HK-2 (cell line): Measurements from ENCODE around the gene ESCO1.
"Not testable (repeated sequence)": the region's sequence is repeated elsewhere in the genome, so short reads cannot be mapped to it uniquely, and the experiment has no call there.

ENCODE experiments used
- DNase-seq: peaks from one replicate; pipeline ENCODE4 v3.0.0-alpha.2; 2018; ENCODE audit not compliant: unreplicated experiment

ESCO1 gene, protein sequence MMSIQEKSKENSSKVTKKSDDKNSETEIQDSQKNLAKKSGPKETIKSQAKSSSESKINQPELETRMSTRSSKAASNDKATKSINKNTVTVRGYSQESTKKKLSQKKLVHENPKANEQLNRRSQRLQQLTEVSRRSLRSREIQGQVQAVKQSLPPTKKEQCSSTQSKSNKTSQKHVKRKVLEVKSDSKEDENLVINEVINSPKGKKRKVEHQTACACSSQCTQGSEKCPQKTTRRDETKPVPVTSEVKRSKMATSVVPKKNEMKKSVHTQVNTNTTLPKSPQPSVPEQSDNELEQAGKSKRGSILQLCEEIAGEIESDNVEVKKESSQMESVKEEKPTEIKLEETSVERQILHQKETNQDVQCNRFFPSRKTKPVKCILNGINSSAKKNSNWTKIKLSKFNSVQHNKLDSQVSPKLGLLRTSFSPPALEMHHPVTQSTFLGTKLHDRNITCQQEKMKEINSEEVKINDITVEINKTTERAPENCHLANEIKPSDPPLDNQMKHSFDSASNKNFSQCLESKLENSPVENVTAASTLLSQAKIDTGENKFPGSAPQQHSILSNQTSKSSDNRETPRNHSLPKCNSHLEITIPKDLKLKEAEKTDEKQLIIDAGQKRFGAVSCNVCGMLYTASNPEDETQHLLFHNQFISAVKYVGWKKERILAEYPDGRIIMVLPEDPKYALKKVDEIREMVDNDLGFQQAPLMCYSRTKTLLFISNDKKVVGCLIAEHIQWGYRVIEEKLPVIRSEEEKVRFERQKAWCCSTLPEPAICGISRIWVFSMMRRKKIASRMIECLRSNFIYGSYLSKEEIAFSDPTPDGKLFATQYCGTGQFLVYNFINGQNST

DNA sequence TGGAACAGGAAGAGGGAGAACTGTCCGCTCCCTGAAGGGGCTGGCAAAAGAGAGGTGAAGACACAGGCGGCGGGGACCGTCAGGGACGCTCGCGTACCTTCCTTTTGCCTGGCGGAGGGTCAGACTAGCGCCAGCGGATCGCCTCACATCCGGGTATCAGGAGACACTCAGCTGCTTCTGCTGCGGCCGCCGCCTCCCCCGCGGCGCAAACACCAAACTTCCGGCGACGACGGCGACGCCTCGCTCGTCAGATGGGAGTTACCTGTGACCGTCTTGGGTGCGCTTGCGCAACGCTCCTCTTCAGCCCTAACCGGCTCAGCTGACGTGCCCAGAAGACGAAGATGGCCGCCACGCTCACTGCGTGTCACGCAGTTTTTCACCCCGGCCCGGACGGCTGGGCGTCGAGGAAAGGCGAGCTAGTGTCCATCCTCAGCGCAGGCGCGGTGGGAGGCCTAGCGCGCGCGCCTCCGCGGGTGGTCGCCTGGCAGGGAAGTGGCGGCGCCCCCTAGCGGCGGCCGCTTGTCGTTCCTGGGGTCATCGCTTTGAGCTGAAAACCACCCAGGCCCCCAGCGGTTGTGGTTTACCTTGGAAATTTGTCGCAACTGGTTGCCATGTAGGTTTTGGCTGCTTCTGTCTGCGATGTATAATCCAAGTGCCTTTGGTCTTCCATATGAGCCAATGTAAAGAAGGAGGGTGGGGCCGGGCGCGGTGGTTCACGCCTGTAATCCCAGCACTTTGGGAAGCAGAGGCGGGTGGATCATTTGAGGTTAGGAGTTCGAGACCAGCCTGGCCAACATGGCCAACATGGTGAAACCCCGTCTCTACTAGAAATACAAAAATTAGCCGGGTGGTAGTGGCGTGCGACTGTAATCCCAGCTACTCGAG, at the start of gene ESCO1:
Gene ESCO1 (minus strand): TSS at position 179 of the 885 bp plus-strand sequence. CDS start 25,861 bp downstream, outside the sequence.
- peak; percentile 94 for DNase-seq

DNA sequence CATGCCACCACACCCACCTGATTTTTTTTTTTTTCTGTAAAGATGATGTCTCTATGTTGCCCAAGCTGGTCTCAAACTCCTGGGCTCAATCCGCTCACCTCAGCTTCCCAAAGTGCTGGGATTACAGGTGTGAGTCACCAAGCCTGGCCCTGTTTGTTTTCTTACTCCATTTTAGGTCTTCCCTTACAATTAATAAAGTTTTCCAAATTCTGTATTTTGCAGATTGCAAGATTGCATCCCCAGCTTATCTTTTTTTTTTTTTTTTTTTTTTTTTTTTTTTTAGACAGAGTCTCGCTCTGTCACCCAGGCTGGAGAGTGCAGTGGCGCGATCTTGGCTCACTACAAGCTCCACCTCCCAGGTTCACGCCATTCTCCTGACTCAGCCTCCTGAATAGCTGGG, 39.9 kb upstream of the ESCO1 start:
- not testable (repeated sequence) for DNase-seq

- DNase-seq, result no peak
Observed at GRCh38 chr18:21638822-21639221, 38.3 kb upstream of the ESCO1 start.

DNA sequence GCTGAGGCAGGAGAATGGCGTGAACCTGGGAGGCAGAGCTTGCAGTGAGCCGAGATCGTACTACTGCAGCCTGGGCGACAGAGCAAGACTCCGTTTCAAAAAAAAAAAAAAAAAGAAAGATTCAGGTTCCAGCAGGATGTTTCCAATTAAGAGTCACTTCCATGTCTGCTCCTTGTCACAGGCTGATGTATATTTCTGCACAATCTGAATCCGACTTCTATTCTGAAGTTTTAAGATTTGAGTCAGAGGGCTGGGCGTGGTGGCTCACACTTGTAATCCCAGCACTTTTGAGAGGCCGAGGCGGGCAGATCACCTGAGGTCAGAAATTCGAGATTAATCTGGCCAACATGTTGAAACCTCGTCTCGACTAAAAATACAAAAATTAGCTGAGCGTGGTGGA, 36.3 kb upstream of the ESCO1 start:
- DNase-seq, result no peak

GRCh38 chr18:21634588-21635199, 34.2 kb upstream of the ESCO1 start:
- DNase-seq, result no peak

DNA sequence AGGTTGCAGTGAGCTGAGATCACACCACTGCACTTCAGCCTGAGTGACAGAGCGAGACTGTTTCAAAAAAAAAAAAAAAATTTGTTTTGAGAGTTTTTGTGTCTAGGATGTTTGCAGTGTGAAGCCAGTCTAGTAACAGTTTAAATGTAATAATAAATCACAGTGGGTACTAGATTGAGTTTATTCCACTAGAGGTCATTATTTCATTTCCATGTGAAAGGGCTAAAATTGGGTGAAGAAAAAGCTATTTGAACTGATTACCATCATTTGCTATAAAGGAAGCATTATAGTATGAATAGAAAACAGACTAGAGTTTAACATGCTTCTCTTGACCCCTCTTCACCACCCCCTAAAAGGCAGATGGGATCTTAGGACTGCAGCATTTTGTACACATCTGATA, 31.9 kb upstream of the ESCO1 start:
- no peak for DNase-seq

DNA sequence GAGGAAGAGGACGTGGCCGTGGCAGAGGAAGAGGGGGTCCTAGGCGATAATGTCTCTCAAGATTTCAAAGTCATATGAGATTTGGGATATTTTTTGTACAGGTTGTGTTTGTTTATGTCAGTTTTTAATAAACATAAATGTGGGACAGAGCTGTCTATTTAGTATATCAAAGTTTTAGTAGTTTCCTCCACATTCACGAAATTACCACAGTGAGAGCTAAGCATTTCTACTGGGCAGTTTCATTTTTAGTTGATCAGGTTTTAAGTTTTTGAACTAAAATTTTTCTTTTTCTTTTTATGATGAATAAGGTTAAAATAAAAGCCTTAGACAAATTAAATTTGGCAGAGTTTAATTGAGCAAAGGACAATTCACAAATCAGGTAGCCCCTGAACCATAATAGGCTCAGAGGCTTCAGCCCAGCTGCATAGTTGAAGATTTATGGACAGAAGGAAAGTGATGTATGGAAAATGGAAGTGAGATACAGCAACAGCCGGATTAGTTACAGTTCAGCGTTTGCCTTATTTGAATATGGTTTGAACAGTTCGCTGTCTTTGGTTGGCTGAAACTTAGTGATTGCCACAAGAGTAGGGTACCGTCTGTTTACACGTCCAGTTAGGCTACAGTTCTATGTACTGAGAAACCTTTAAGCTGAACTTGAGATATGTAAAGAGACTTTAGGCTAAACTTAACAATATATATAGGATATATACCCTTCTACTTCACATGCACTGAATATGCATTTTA, 28.8 kb upstream of the ESCO1 start:
- no peak for DNase-seq

DNA sequence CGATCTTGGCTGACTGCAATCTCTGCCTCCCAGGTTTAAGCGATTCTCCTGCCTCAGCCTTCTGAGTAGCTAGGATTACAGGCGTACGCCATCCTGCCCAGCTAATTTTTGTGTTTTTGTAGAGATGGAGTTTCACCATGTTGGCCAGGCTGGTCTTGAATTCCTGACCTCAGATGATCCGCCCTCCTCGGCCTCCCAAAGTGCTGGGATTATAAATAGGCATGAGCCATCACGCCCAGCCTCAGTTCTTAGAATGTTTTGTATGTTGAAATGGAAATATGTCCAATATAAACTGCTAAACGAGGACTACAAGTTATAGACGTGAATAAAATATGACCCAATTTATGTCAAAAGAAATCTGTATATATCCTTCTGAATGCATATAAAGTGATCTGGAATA, 21.1 kb upstream of the ESCO1 start:
- not testable (repeated sequence) for DNase-seq

DNA sequence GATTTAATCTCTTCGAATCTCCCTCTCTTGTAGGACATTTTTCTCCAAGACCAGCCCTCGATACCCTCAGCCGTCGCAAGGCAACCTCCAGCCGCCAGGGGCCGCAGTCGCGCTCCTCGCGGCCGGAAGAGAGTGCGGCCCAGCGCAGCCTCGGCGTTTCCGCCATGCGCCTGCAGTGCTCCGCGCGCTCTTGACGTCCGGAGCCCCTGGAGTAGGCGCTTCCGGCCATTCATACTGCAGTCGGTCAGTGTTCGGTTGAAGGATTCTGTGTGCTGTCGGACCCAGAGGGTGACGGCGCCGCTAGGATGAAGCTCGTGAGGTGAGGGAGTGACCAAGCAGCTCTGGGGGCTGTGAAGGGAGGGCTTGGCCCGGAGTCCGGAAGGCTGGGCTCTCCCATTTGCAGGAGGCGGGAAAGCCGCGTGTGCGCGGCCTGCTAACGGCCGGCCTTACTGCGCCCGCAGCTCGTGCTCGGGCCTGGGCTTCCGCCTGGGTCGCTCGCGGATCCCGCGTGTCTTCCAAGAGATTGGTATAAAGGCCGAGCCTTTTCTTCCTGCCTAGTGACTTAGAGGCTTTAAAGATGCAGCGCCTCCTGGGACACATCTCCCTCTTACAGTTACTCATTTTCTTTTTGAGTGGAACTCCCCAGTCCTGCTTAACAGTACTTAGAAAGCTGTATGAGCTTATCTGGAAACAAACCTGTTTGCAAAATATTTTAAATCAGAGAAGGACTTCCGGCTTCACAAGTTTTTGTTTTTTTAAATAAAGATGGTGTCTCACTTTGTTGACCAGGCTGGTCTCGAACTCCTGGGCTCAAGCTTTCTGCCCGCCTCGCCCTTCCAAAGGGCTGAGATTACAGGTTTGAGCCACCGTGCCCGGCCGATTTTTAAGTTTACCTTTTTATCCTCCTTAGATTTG, 11.9 kb upstream of the ESCO1 start, which contains the start of gene SNRPD1:
Gene SNRPD1 (plus strand): TSS at position 190 of the 915 bp plus-strand sequence. CDS start 116 bp downstream, at position 306.
- peak; percentile 85 for DNase-seq

DNA sequence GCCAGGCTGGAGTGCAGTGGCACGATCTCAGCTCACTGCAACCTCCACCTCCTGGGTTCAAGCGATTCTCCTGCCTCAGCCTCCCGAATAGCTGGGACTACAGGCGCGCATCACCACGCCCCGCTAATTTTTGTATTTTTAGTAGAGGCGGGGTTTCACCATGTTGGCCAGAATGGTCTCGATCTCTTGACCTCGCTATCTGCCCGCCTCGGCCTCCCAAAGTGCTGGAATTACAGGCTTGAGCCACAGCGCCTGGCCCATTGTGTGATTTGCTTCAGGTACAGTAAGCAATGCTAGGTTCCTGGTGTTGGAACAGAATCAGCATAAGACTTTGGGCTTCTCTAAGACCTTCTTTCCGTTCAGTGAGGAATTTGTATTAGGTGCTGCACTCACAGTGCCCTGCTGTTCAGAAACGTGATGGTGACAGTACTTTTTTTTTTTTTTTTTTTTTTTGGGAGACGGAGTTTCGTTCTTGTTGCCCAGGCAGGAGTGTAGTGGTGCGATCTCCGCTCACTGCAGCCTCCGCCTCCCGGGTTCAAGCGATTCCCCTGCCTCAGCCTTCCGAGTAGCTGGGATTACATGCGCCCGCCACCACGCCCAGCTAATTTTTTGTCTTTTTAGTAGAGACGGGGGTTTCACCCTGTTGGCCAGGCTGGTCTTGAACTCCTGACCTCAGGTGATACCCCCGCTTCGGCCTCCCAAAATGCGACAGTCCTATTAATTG, 11.1 kb upstream of the ESCO1 start:
- DNase-seq, result not testable (repeated sequence)

DNA sequence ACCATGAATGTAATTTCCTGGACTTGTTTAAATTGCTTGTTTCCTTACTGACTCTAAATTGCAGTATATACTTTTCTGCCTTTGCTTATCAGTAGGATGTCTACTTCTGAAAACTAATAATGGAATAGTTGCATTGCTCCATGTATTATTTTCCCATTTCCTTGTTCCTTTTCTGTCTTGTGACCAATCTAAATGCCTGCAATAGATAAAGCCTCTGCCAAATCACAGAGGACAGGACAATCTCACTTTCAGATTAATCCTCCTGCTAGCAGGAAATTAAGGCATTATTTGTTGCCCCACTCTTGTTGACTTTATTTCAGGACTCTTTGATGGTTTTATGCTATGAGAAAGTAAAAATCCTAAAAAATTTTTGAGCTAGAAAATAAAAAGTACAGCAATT, 4.7 kb upstream of the ESCO1 start:
- DNase-seq, result no peak

DNA sequence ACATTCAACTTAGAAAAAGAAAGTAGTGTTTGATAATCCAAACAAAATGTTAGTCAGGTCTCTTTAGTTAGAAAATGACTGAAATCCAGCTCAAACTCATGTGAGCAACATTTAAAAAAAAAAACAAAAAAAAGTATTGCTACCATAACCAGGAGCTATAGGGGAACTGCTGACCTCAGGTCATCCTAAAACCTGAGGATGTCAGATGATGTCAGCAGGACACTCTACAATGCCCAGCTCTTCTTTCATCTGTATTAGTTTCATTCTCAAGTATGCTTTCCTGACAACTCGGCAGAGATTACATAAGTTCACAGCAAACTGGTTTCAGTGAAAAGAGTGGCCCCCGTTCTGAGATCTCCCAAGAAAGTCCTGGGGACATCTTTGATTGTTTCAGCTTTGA, 4.2 kb upstream of the ESCO1 start:
- DNase-seq, result no peak

DNA sequence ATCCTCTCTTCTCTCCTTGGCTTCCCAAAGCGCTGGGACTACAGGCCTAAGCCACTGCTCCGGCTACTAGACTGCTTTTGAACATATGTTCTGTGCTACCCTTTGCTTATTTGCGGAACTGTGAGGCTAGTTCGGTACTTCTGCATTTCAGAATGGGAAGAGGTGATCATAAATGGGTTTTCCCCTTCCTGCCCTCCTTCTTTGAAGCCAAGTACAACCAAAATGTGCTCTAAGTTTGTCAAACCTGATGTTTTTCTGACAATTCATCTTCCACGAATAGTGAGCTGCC, 1.7 kb upstream of the ESCO1 start:
- DNase-seq, result no peak

DNA sequence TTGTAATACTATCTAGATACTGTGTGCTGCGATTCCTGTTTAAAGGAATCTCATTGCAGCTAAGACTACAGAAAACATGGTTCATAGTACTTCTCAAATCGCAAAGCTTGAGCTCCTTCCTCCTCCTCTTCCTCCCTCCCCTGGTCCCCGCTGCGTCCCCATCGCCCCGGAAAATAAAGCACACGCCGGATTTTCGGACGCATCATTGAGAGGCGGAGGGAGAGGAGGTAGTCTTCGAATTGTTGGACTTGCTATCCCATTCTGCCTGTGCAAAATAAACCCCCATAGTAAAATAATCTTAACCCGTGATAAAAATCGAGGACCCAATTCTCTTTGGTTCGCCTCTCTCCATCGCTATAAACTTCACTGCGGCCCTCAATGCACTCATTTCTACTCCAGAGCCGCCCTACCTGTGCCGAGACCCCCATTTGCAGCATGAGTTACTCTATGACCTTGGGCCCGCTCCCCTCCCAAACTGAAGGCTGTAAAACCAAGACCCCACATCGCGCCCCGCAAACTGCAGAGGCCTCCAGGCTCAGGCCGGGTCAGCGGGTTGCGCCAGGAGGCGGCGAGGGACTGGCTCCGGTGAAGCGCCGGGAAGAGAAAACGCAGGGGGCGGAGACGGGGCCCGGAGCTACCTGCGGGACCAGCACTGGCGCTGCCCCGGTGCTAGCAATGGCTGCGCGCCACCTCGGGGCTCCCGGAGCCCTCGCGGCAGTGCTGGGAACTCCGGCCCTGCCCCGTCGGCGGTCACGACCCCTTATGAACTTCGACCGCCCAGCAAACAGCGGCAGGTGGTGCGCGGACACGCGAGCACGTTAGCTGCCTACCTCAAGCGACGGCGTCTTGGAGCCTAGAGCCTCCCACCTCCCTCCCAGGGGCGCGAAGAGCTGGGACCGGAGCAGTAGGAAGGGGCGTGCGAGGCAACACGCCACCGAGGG, 649 bp downstream of the ESCO1 start:
- DNase-seq, result peak; percentile 16

GRCh38 chr18:21598726-21599584, 1.5 kb downstream of the ESCO1 start:
- DNase-seq, result peak; percentile 52

GRCh38 chr18:21597620-21598019, 2.9 kb downstream of the ESCO1 start:
- no peak for DNase-seq
